ENCODE data around the gene RNASE13. TPM values are rescaled to one million over a fixed set of nuclear protein-coding genes. Genes with fewer than 3 reads are reported as not detected.

Gene RNASE13
- total RNA-seq, 1 experiment from 2014 or later: not detected

DNA sequence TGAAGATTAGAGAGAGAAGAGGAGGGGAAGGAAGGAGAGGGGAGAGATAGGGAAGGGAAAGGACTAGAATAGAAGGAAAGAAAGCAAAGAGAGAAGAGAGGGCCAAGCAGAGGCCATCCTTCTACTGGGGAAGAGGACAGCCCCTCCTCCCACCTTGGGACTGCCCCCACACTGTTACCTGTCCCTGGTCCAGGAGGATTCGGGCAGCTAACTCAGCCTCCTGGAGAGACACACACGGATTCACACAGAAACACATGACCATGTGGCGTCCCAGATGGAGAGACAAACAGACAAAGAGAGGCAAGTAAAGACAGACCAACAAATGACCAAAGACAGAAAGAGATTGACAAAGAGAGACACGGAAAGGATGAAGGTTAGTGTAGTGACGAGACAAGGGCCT lies 11.9 kb downstream of the RNASE13 start:
- intact Hi-C loops (cut with micrococcal nuclease; ENCODE audit: unreplicated experiment) (no loop called here), in situ Hi-C loops (cut with HindIII; ENCODE audit: low pct_unique_long_range_greater_than_20kb, low sequenced_read_pairs) (no loop called here)
- no TSS peak for BruUV-seq (replicated peaks)
- POLR2A ChIA-PET: no interaction called here
- no peak for ATAC-seq
- CTCF ChIA-PET: interaction anchor here (0.7 kb wide), 1 partner anchor 11 kb away, joined by 7 read pairs; no protein-coding TSS in a partner anchor
- Histone ChIP-seq H3K4me3 (ENCODE audit: low read depth in 2 of 2, low read length in 2 of 2) (no peak overlapping the region), H3K27ac (ENCODE audit: low read length) (no peak overlapping the region), H3K27me3 (ENCODE audit: control insufficient read depth, insufficient read depth, low read length) (peaks cover 2% of the 10 kb centered on the region; the same call in 1 of the 2 replicates), H3K9me3 (ENCODE audit: control insufficient read depth, insufficient read depth, low read depth, low read length) (no peaks in the 10 kb centered on the region), H3K36me3 (ENCODE audit: control insufficient read depth, insufficient read depth, low read length) (no peaks in the 10 kb centered on the region), H3K4me1 (ENCODE audit: control insufficient read depth, insufficient read depth, low read length) (no peaks in the 10 kb centered on the region; the same call in 1 of the 2 replicates)
- no peak for TF ChIP-seq TCF7L2 (IDR thresholded peaks at IDR 0.05; ENCODE audit: low read depth, low read length)
- TF ChIP-seq, protein P1, sequence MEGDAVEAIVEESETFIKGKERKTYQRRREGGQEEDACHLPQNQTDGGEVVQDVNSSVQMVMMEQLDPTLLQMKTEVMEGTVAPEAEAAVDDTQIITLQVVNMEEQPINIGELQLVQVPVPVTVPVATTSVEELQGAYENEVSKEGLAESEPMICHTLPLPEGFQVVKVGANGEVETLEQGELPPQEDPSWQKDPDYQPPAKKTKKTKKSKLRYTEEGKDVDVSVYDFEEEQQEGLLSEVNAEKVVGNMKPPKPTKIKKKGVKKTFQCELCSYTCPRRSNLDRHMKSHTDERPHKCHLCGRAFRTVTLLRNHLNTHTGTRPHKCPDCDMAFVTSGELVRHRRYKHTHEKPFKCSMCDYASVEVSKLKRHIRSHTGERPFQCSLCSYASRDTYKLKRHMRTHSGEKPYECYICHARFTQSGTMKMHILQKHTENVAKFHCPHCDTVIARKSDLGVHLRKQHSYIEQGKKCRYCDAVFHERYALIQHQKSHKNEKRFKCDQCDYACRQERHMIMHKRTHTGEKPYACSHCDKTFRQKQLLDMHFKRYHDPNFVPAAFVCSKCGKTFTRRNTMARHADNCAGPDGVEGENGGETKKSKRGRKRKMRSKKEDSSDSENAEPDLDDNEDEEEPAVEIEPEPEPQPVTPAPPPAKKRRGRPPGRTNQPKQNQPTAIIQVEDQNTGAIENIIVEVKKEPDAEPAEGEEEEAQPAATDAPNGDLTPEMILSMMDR (IDR thresholded peaks at IDR 0.05): no peak
- no peak for TF ChIP-seq POLR2AphosphoS5 (IDR thresholded peaks at IDR 0.05; ENCODE audit: low read depth, low read length)
- no peak for TF ChIP-seq SIN3A (IDR thresholded peaks at IDR 0.05; ENCODE audit: borderline replicate concordance, insufficient read depth, low read depth, low read length)
- no peak for TF ChIP-seq REST (IDR thresholded peaks at IDR 0.05; ENCODE audit: insufficient read depth in 1 of 2, low read depth in 2 of 2, low read length in 1 of 2)
- DNase-seq (ENCODE audit: low read depth, low spot score): no peak

DNA sequence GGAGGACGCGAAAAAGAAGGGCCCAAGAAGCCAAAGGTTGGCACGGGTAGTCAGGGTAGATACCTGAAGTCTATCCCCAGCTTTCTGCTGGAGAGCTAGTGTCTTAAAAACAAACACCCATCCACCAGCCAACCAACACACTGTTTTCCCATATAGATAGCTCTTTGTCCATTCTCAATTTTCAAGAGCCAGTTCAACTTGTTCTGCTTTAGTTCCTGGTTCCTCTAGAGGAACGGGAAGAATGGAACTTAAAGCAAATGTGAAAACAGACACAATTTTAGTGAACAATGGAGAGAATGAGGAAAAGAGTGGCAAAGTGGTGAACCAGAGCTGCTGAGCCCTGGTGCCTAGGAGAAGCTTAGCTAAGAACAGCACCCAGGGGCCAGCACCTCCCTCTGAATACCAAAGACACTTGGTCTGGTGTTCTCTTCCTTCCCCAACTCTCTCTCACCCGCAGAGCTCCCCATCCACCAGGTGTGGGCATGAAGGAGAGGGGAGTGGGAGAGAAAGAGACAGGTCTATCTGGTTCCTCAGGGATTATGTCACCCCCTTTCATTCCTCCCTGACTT lies 13.5 kb downstream of the RNASE13 start:
- TF ChIP-seq, protein P1 (IDR thresholded peaks at IDR 0.05): no peak
- BruUV-seq (replicated peaks): no TSS peak
- Histone ChIP-seq H3K4me1 (ENCODE audit: control insufficient read depth, insufficient read depth, low read length) (no peaks in the 10 kb centered on the region), H3K4me3 (ENCODE audit: low read depth in 2 of 2, low read length in 2 of 2) (no peak overlapping the region), H3K27ac (ENCODE audit: low read length) (no peak overlapping the region), H3K27me3 (ENCODE audit: control insufficient read depth, insufficient read depth, low read length) (peaks cover 2% of the 10 kb centered on the region; the same call in 1 of the 2 replicates), H3K9me3 (ENCODE audit: control insufficient read depth, insufficient read depth, low read depth, low read length) (no peaks in the 10 kb centered on the region), H3K36me3 (ENCODE audit: control insufficient read depth, insufficient read depth, low read length) (no peaks in the 10 kb centered on the region)
- ChIA-PET CTCF (interaction anchor here (0.6 kb wide), 1 partner anchor 33 kb away, joined by 4 read pairs; no protein-coding TSS in a partner anchor), POLR2A (no interaction called here)
- in situ Hi-C loops (cut with HindIII; ENCODE audit: low pct_unique_long_range_greater_than_20kb, low sequenced_read_pairs): no loop called here
- ATAC-seq: no peak
- intact Hi-C loops (cut with micrococcal nuclease; ENCODE audit: unreplicated experiment): no loop called here
- DNase-seq (ENCODE audit: low read depth, low spot score): no peak

Data from Panc1 (cell line).